CD4-positive, alpha-beta T cell treated with Interleukin-6 for 4 hours (primary cell): ENCODE data around the gene SP3.
"Not testable (repeated sequence)": the region's sequence is repeated elsewhere in the genome, so short reads cannot be mapped to it uniquely, and the experiment has no call there.

Experiments
- DNase-seq: peaks from one replicate; pipeline ENCODE4 v3.0.0-alpha.2; 2020; ENCODE audit warnings: mixed read lengths

The SP3 gene

DNA sequence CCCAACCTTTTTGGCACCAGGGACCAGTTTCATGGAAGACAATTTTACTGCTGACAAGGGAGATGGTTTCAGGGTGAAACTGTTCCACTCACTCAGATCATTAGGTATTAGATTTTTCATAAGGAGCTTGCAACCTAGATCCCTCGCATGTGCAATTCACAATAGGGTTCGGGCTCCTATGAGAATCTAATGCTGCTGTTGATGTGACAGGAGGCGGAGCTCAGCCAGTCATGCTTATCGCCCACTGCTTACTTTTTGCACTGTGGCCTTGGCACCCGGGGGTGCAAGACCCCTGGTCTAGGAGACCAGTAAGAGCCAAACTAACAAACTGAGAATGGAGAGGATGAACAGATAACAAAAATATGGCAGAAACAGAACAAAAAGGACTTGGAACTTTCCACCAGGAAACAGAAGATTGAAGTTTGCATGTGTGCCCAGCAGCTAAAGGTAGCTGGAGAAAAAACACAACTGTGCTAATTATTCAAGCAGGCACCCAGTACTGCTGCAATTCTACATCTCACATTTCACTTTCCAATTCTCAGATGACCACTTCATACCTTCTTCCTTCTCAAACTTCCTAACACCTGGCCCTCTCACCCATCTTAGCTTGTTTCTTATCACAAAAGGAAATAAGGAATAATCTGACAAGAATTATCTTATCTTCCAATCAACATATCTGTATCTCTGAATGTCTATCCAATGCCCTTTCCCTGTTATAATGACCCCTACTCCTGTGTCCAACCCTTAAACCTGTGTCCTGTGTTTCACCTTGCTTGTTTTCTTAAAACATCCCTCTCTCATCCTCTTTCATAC lies 24.8 kb downstream of the SP3 start:
- DNase-seq = no peak

DNA sequence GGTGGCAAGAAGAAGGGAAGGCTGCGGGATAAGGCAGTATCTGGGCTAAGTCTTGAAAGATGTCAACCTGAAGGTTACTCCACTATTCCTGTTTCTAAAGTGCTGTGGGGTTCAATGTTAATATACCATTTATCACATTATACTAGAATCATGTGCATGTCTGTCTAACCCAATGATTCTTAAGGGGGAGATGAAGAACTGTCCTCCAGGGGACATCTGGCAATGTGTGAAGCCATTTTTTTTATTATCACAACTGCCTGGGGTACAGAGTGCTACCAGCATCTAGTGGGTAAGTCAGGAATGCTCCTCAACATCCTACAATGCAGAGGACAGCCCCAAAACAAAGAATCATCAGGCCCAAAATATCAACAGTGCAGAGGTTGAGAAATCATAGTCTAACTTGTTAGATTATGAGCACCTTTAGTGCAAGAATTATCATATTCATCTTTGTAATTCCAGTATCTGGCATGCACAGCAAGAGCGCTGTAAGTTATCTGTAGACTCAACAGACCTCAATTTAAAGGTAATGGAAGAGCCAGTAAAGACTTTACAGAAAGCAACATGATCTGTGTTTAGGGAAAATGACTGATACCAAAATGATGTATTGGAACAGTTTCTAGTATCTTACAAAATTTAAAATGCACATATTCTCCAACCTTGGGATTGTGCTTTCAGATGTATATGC lies 26.3 kb downstream of the SP3 start:
- no peak for DNase-seq

- no peak for DNase-seq
Measured at GRCh38 chr2:173935305-173935704, 29.9 kb downstream of the SP3 start.

DNA sequence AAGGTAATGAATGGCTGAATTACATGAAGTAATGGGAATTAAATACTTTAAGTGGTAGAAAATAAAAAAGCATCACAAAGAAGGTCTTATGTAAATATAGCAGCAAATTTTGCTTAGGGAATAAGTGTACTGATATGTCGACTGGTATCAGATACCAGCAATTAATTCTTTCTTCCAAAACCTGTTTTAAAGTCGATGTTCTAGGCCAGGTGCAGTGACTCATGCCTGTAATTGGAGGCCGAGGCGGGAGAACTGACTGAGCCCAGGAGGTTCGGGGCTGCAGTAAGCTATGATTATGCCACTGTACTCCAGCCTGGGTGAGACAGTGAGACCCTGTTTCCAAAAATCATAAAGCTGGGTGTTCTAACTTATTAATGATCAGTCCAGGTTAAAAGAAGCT lies 30.3 kb downstream of the SP3 start:
- DNase-seq = peak; percentile 26

DNA sequence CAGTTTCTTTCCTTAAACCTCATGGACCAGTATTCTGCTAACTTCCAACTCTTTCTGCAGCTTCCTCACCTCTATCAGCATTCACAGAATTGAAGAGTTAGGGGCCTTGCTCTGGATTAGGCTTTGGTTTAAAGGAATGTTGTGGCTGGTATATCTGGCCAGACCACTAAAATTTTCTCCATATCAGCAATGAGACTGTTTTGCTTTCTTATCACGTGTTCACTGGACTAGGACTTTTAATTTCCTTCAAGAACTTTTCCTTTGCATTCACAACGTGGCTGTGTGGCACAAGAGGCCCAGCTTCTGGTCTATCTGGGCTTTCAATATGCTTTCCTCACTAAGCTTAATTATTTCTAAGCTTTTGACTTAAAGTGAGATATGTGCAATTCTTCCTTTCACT lies 33.4 kb downstream of the SP3 start:
- DNase-seq = no peak

GRCh38 chr2:173929441-173929840 lies 35.7 kb downstream of the SP3 start:
- DNase-seq = no peak

DNA sequence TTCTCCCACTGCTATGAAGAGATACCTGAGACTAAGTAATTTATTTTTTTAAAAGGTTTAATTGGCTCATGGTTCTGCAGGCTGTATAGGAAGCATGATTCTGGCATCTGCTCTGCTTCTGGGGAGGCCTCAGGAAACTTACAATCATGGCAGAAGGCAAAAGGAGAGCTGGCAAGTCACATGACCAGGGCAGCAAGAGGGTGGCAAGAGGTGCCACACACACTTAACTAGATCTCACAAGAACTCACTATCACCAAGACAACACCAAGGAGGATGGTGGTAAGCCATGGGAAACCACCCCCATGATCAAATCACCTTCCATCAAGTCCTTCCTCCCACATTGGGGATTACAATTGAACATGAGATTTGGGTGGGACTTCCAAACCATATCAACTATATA lies 38.3 kb downstream of the SP3 start:
- DNase-seq = no peak

DNA sequence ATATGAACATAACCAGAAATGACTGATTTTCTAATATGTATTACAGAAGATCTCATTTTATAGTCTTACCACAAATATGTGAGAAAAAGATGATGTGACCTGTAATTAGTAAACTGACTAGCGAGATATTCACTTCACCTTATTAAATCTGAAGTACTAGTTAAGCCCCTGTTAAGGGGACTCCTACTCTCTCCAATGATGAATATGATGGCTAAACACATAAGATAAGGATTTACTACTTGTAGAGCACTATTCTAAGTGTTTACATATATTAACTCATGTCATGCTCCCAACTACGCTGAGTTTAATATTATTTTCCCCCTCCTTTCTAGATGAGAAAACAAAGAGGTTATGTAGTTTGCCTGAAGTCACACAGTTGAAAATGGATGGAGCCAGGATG lies 40.9 kb downstream of the SP3 start:
- DNase-seq = no peak

DNA sequence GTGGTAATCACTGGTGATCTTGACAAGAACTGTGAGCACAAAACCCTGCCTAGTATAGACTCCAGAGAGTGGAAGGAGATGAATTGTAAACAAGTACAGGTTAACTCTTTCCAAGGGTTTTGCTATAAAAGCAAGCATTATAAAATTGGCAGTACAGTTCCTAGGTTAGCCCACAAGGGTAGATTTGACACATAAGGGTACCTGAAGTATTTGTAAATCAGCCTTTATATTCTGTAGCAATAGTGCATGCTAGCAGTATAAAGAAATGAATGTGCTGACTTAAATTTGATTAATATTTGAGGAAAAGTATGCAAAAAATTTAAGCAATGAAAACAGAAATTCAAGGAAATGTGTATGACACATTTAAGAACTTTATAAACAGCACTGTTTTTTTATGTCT lies 42.4 kb downstream of the SP3 start:
- DNase-seq = no peak

- no peak for DNase-seq
Measured at GRCh38 chr2:173922068-173922467, 43.1 kb downstream of the SP3 start.

GRCh38 chr2:173914055-173914927 lies 50.9 kb downstream of the SP3 start:
- no peak for DNase-seq

GRCh38 chr2:173909846-173910245 lies 55.3 kb downstream of the SP3 start:
- DNase-seq = no peak

- DNase-seq = no peak
Measured at GRCh38 chr2:173906626-173907025, 58.5 kb downstream of the SP3 start.

GRCh38 chr2:173903601-173904394 lies 61.4 kb downstream of the SP3 start:
- no peak for DNase-seq

DNA sequence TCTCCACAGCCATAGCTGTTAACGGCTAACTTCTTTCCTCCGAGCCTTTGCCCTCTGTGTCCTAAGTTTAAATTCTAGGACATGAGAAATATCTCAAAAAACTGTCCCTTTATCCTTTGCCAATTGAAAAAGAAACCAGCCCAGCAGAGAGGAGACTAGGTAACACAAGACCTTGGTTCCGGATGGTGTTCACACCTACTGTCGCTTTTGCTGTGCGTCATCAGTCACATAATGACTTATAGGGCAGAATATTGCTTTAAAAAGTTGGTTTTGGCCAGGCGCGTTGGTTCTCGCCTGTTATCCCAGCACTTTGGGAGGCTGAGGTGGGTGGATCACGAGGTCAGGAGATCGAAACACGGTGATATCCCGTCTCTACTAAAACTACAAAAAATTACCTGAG lies 66.2 kb downstream of the SP3 start:
- no peak for DNase-seq

GRCh38 chr2:173898178-173898668 lies 67.0 kb downstream of the SP3 start:
- DNase-seq = no peak

- no peak for DNase-seq
Measured at GRCh38 chr2:173896755-173897154, 68.4 kb downstream of the SP3 start.

- DNase-seq = no peak
Measured at GRCh38 chr2:173892341-173892740, 72.8 kb downstream of the SP3 start.

DNA sequence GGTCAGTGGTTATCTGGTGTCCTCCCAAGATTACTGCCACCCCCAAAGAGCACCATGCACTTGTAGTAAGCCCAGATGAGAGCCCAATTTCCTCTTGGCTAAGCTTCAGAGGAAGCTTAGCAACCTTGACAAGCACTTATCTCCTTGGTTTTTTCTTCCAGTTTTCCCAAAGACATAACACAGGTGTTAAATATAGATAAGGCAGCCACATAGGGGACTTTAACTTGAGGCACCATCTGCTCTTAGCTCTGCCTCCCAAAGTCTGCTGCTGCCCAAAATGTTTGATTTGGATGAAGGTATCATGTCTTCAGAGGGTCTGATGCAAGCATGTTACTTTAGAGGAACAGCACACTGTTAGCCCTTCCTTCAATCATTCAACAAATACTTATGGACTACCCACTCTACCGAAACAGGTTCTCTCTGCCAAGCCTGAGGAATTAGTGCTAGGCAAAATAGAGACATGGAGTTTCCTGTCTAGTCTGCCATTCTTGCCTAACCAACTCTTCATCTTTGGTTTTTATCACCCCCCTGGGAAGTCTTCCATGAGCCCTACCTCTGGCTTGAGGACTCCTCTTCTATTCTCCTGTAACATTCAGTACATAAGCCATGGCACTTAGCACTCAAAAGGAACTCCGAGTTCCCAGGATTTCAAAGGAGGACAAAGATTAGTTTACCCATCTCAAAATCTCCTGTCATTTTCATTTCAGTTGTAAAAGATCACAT lies 73.7 kb downstream of the SP3 start:
- no peak for DNase-seq

- DNase-seq = not testable (repeated sequence)
Measured at GRCh38 chr2:173889464-173889863, 75.7 kb downstream of the SP3 start.

- DNase-seq = no peak
Measured at GRCh38 chr2:173886613-173887012, 78.6 kb downstream of the SP3 start.
